ENCODE data around the gene FKBP5.

GRCh38 chr6:35663447-35664235 lies 25.1 kb downstream of the FKBP5 start:
- TF ChIP-seq CTCF (IDR thresholded peaks at IDR 0.05) (no peak), POLR2A (IDR thresholded peaks at IDR 0.05) (no peak)

All from esophagus squamous epithelium (tissue), 4 donors.